ENCODE measurements around the gene KCNH4.
A peak's percentile ranks its signal among the peaks of the same experiment; 100 is the strongest.

- no peak for TF ChIP-seq POLR2A (IDR thresholded peaks at IDR 0.05; ENCODE audit: borderline replicate concordance, extremely low read depth, insufficient read depth, insufficient read length)
- peak; percentile 67 for TF ChIP-seq RAD21 (IDR thresholded peaks at IDR 0.05; ENCODE audit: low read depth)
- TF ChIP-seq CTCF (IDR thresholded peaks at IDR 0.05 in 2 of 3, conservative IDR thresholded peaks at IDR 0.05 in 1 of 3; ENCODE audit: borderline replicate concordance in 1 of 3, insufficient read depth in 1 of 3, low read depth in 2 of 3, low read length in 2 of 3) = peak; percentile 47 to 84 (median 80); a peak in 5 of 6 replicates
- no peak for TF ChIP-seq EZH2 (IDR thresholded peaks at IDR 0.05)
- no peak for TF ChIP-seq CBX3 (IDR thresholded peaks at IDR 0.05; ENCODE audit: low read depth)
- no peak for TF ChIP-seq POLR2AphosphoS5 (IDR thresholded peaks at IDR 0.05; ENCODE audit: low read depth, low read length)
- no peak for TF ChIP-seq ZNF274 (IDR thresholded peaks at IDR 0.05; ENCODE audit: low read depth, low read length)
- no peak for TF ChIP-seq EZH2phosphoT487 (IDR thresholded peaks at IDR 0.05; ENCODE audit: borderline replicate concordance)
- no peak for TF ChIP-seq TCF7L2 (IDR thresholded peaks at IDR 0.05; ENCODE audit: borderline replicate concordance, extremely low read depth, insufficient read depth, insufficient read length)
These were observed 41.2 kb upstream of the KCNH4 start for GRCh38 chr17:42221886-42222745.

Data from HCT116 (cell line).